ENCODE measurements around the gene YPEL1.

Gene YPEL1

DNA sequence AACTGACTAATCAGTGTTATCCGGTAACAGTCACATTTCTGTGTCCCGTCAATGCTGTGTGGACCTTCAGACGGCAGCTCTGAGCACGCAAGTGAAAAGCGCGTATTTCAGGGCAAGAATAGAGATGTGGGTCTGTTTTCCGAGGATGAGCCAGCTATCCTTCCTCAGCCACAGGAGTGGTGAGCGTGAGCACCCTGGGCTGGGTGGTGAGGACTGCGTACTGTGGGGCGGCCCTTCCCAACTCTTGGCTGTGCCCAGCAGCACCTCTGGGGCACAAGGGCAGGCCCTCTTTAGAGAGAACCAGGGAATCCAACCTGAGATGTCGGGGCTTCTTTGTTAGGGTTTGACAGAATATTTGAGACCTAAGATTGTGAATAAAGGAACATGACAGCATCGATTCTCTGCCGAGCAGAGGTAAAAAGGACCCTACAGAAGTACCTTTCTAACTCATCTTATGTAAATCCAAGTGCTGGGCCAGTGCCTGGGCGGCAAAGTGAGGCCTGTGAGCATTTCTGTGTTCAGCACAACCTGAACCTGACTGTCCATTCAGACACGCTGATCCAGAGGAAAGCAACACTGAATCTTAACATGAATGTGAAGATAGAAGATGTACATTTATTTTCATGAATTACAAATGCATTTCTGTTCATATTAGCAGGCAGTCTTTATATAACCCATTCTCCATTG is 26.5 kb upstream of the YPEL1 start:
- Histone ChIP-seq H3K27me3 (ENCODE audit: control insufficient read depth, insufficient read depth, low read length) (no peaks in the 10 kb centered on the region), H3K4me1 (ENCODE audit: control insufficient read depth, low read depth, low read length) (no peaks in the 10 kb centered on the region), H3K27ac (ENCODE audit: low read length) (no peak overlapping the region), H3K9ac (ENCODE audit: low read length) (no peak overlapping the region), H3K9me3 (ENCODE audit: control insufficient read depth, low read depth, low read length) (no peaks in the 10 kb centered on the region), H3K4me3 (ENCODE audit: low read length) (no peak overlapping the region), H3K36me3 (ENCODE audit: control insufficient read depth, low read depth, low read length) (peaks cover 60% of the 10 kb centered on the region)

DNA sequence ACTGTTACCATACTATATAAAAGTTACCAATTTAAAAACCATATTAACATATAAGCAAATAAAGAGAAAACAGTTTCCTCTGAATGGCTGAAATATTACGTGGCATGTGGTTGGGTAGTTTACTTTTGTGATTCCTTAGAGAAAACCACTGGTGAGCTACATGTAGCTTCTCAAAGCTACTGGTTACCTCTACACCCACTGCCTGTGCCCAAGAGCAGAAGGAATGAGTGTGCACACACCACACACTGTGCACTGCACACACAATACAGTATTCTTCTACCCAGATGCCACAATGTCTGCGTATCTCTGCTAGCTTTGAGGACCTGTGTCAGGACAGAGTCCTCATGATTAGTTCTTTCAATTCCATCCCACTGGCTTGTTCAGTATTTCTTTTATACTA is 25.5 kb upstream of the YPEL1 start:
- Histone ChIP-seq H3K27ac (ENCODE audit: low read length) (no peak overlapping the region), H3K36me3 (ENCODE audit: control insufficient read depth, low read depth, low read length) (peaks cover 50% of the 10 kb centered on the region), H3K4me3 (ENCODE audit: low read length) (no peak overlapping the region), H3K9me3 (ENCODE audit: control insufficient read depth, low read depth, low read length) (no peaks in the 10 kb centered on the region), H3K4me1 (ENCODE audit: control insufficient read depth, low read depth, low read length) (no peaks in the 10 kb centered on the region), H3K27me3 (ENCODE audit: control insufficient read depth, insufficient read depth, low read length) (no peaks in the 10 kb centered on the region), H3K9ac (ENCODE audit: low read length) (no peak overlapping the region)

DNA sequence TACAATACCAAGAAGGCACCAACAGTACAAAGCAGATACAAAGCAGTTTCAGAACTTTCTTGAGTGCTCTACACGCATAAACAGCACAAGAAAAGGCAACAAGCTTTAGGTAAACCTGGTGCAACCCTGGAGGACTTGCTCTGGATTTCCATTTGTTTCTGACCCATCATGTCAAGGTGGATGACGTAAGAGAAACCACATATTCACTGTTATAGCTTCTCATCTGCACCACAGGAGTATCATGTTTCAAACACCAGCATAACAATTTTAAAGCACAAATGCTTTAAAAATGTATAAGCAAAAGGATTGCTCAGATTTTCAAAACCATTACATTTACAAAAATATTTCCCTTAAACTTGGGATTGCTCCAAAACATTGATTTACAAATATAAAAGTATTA is 25.0 kb upstream of the YPEL1 start:
- Histone ChIP-seq H3K9me3 (ENCODE audit: control insufficient read depth, low read depth, low read length) (no peaks in the 10 kb centered on the region), H3K4me3 (ENCODE audit: low read length) (no peak overlapping the region), H3K27me3 (ENCODE audit: control insufficient read depth, insufficient read depth, low read length) (no peaks in the 10 kb centered on the region), H3K27ac (ENCODE audit: low read length) (no peak overlapping the region), H3K4me1 (ENCODE audit: control insufficient read depth, low read depth, low read length) (no peaks in the 10 kb centered on the region), H3K36me3 (ENCODE audit: control insufficient read depth, low read depth, low read length) (peaks cover 46% of the 10 kb centered on the region), H3K9ac (ENCODE audit: low read length) (no peak overlapping the region)

DNA sequence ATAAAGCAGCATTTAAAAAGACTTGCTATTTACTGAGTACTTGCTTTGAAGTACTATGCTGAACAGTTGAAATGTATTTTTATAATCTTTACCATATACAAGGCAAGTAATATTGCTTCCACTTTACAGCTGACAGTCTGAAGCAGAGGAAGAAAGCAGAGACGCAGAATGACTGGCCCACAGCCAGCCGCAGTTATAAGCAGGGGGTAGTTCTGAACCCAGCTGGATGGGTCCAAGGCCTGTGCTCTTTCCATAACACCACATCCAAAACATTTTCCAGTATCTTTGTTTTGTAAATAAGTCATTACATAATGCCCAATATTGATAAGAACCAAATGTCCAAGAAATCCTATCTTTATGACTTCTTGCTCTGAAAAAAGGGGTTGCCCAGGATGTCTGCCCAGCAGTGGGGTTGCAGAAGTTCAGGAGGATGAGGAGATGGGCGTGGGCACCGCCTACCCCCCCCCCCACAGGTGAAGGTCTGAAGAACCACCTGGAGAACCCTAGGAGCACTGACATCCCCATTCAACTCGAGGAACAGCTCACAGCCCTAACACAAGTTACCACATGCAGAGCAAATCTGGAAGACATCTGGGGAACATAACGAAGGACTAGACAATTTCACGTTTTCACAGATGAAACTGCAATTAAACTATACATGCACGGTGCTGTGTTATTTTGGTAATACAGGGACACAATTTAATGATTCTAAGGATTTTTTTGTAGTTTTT is 24.2 kb upstream of the YPEL1 start:
- no peak overlapping the region for H3K27ac ChIP-seq (ENCODE audit: low read length)
- no peaks in the 10 kb centered on the region for H3K27me3 ChIP-seq (ENCODE audit: control insufficient read depth, insufficient read depth, low read length)
- no peaks in the 10 kb centered on the region for H3K9me3 ChIP-seq (ENCODE audit: control insufficient read depth, low read depth, low read length)
- H3K9ac ChIP-seq (ENCODE audit: low read length): no peak overlapping the region
- H3K4me3 ChIP-seq (ENCODE audit: low read length): no peak overlapping the region
- H3K36me3 ChIP-seq (ENCODE audit: control insufficient read depth, low read depth, low read length): peaks cover 37% of the 10 kb centered on the region
- H3K4me1 ChIP-seq (ENCODE audit: control insufficient read depth, low read depth, low read length): no peaks in the 10 kb centered on the region

DNA sequence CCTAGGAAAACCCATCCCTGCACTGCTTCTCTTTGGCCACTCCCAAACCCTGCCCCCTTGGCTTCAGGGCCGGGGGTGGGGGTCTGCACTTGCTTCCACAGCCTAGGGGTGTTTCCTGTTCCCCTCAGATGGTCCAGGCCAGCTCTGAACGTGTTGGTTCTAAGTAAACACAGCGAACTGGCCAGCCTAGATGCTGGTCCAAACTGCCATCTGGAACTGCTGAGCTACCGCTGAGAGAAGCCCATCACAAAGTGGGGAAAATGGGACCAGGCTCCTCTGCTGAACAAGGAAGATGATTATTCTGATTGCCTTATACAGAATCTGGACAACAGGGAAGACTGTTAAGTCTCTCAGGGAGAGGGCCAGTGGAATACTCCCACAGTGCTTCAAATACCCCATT is 23.5 kb upstream of the YPEL1 start:
- no peak overlapping the region for H3K4me3 ChIP-seq (ENCODE audit: low read length)
- no peaks in the 10 kb centered on the region for H3K27me3 ChIP-seq (ENCODE audit: control insufficient read depth, insufficient read depth, low read length)
- H3K9ac ChIP-seq (ENCODE audit: low read length): no peak overlapping the region
- H3K4me1 ChIP-seq (ENCODE audit: control insufficient read depth, low read depth, low read length): no peaks in the 10 kb centered on the region
- H3K9me3 ChIP-seq (ENCODE audit: control insufficient read depth, low read depth, low read length): no peaks in the 10 kb centered on the region
- H3K36me3 ChIP-seq (ENCODE audit: control insufficient read depth, low read depth, low read length): peaks cover 30% of the 10 kb centered on the region
- H3K27ac ChIP-seq (ENCODE audit: low read length): no peak overlapping the region

DNA sequence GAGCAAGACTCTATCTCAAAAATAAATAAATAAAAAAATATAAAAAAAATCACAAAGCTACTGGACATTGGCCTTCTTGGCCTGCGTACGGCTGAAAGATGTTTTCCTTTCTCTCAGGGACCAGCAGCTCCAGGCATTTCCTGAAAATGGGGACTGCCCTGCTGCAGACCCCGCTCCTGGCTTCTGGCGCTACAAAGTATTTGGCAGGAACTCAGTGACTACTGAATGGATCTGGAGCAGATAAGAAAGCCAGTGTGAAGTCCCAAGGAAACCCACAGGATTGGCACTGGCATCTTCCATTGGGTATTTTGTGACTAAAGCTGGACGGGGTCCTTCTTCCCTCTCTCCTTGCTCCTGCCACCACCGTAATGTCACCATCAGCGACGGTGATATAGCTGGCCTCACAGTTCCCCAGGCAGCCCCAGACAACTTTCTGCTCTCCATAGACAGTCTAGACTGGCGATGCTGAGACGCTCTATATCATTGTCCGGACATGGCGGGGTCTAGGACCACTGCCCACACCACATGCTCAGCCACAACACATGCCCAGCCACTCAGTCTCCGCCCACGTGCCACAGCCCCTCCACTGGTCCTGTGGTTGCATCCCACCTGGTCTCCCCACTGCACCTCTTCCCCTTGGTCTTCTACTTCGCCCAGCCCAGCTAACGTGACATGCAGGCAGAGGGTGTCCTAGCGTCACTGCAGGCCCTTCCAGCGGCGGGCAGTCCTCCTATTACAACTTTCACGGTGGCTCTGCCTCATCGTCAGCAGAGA is 22.7 kb upstream of the YPEL1 start:
- no peaks in the 10 kb centered on the region for H3K9me3 ChIP-seq (ENCODE audit: control insufficient read depth, low read depth, low read length)
- no peaks in the 10 kb centered on the region for H3K4me1 ChIP-seq (ENCODE audit: control insufficient read depth, low read depth, low read length)
- no peak overlapping the region for H3K27ac ChIP-seq (ENCODE audit: low read length)
- H3K9ac ChIP-seq (ENCODE audit: low read length): no peak overlapping the region
- peaks cover 22% of the 10 kb centered on the region for H3K36me3 ChIP-seq (ENCODE audit: control insufficient read depth, low read depth, low read length)
- H3K27me3 ChIP-seq (ENCODE audit: control insufficient read depth, insufficient read depth, low read length): no peaks in the 10 kb centered on the region
- H3K4me3 ChIP-seq (ENCODE audit: low read length): no peak overlapping the region

DNA sequence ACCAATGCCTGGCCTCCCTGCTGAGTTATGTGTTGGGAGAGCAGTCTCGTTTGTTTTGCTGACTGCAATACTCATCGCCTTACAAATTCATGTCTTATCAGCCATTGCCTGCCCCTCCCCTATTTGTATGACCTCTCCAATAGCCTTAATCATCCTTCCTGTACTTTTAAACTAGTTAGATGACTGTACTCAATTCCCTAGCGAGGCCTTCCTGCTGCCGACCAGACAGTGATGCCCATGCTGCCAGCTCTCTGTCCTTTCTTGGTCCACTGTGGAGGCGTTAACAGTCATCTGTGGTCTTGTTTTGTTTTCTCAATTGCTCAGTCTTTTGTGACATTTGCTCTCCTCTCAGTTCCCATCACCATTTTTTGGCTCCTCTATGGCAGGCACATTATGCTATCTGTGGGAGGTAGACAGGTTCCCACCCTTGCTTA is 20.3 kb upstream of the YPEL1 start:
- no peaks in the 10 kb centered on the region for H3K36me3 ChIP-seq (ENCODE audit: control insufficient read depth, low read depth, low read length)
- H3K27me3 ChIP-seq (ENCODE audit: control insufficient read depth, insufficient read depth, low read length): no peaks in the 10 kb centered on the region
- H3K9ac ChIP-seq (ENCODE audit: low read length): no peak overlapping the region
- H3K27ac ChIP-seq (ENCODE audit: low read length): no peak overlapping the region
- no peak overlapping the region for H3K4me3 ChIP-seq (ENCODE audit: low read length)
- H3K9me3 ChIP-seq (ENCODE audit: control insufficient read depth, low read depth, low read length): no peaks in the 10 kb centered on the region
- H3K4me1 ChIP-seq (ENCODE audit: control insufficient read depth, low read depth, low read length): no peaks in the 10 kb centered on the region

DNA sequence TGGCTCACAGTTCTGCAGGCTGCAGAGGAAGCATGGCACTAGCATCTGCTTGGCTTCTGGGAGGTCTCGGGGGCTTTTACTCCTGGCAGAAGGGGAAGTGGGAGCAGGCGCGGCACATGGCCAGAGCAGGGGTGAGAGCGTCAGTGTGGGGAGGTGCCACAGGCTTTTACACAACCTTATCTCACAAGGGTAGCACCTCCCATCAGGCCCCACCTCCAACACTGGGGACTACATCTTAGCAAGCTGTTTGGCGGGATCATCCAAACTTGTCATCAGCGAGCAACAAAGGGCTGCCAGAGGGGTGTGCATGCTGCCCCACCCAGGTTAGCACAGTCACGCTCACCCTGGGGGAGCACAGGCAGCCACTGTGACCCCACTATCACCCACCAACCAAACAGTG is 18.9 kb upstream of the YPEL1 start:
- Histone ChIP-seq H3K36me3 (ENCODE audit: control insufficient read depth, low read depth, low read length) (no peaks in the 10 kb centered on the region), H3K9ac (ENCODE audit: low read length) (no peak overlapping the region), H3K27me3 (ENCODE audit: control insufficient read depth, insufficient read depth, low read length) (no peaks in the 10 kb centered on the region), H3K4me1 (ENCODE audit: control insufficient read depth, low read depth, low read length) (no peaks in the 10 kb centered on the region), H3K4me3 (ENCODE audit: low read length) (no peak overlapping the region), H3K9me3 (ENCODE audit: control insufficient read depth, low read depth, low read length) (no peaks in the 10 kb centered on the region), H3K27ac (ENCODE audit: low read length) (no peak overlapping the region)

DNA sequence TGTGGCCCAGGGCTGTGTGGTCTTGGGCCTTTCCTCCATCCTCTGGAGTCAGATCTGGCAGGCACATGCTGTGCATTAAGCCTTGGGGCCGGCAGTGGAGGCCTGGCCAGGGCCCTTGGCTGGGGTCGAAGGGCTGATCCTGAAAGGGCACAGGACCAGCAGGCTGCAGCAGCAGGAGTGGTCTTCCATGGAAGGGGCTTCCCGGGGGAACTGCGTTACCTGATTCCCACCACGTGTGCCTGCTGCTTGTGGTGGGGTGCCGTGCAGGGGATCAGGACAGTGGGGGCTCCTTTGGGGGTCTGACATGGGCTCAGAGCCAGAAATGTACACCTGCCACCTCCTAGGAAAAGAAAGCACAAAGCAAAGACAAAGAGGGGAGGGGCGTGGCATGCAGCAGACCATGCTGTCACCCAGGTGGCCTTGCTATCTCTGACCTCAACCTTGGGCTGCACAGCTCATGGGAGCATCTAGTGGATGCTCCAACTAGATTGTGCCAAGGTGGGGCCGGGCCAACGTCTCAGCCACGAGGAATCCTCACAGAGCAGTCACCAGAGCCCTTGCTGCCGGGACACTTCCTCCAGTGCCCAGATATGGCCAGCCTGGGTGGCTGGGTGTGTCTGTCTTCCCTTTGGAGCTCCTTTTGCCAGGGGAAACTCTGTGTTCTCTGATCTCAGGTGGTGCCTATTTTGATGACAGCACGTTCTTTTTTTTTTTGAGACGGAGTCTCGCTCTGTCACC is 17.9 kb upstream of the YPEL1 start:
- H3K36me3 ChIP-seq (ENCODE audit: control insufficient read depth, low read depth, low read length): no peaks in the 10 kb centered on the region
- no peaks in the 10 kb centered on the region for H3K4me1 ChIP-seq (ENCODE audit: control insufficient read depth, low read depth, low read length)
- H3K4me3 ChIP-seq (ENCODE audit: low read length): no peak overlapping the region
- no peaks in the 10 kb centered on the region for H3K27me3 ChIP-seq (ENCODE audit: control insufficient read depth, insufficient read depth, low read length)
- H3K27ac ChIP-seq (ENCODE audit: low read length): no peak overlapping the region
- H3K9me3 ChIP-seq (ENCODE audit: control insufficient read depth, low read depth, low read length): no peaks in the 10 kb centered on the region
- H3K9ac ChIP-seq (ENCODE audit: low read length): no peak overlapping the region

DNA sequence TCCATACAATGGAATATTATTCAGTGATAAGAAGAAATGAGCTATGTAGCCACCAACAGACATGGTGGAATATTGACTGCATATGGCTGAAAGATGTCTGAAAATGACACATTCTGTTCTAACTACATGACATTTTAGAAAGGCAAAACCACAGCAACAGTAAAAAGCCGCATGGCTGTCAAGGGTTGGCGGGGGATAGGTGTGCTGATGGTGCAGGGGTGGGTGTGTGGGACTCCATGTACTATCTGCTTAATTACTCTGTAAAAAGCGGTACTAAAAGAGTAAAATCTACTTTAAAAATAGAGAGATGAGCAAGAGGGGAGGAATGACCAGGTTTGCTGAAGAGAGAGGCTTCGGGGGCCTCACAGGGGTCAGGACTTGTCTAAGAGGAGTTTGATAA is 16.7 kb upstream of the YPEL1 start:
- no peaks in the 10 kb centered on the region for H3K9me3 ChIP-seq (ENCODE audit: control insufficient read depth, low read depth, low read length)
- no peaks in the 10 kb centered on the region for H3K4me1 ChIP-seq (ENCODE audit: control insufficient read depth, low read depth, low read length)
- no peak overlapping the region for H3K4me3 ChIP-seq (ENCODE audit: low read length)
- H3K27me3 ChIP-seq (ENCODE audit: control insufficient read depth, insufficient read depth, low read length): no peaks in the 10 kb centered on the region
- H3K36me3 ChIP-seq (ENCODE audit: control insufficient read depth, low read depth, low read length): no peaks in the 10 kb centered on the region
- H3K27ac ChIP-seq (ENCODE audit: low read length): no peak overlapping the region
- H3K9ac ChIP-seq (ENCODE audit: low read length): no peak overlapping the region

DNA sequence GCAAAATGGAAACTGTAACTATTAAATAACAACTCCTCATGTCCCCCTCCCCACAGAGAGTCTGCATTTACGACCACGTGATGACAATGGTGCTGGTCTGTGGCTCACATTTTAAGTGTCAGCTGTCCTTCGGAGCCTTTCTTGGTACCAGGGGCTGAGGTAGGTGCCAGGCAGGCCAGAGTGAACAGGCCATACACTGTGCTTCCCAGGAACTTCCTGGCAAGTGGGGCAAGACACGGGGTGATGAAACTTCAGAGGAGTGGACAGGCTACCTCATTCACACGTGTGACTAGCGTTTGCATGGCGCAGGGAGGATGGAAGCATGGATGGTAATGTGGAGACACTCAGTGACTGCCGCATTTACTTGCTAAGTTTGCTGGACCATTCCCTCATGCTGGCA is 10.4 kb upstream of the YPEL1 start:
- Histone ChIP-seq H3K9me3 (ENCODE audit: control insufficient read depth, low read depth, low read length) (no peaks in the 10 kb centered on the region), H3K4me3 (ENCODE audit: low read length) (no peak overlapping the region)

More for the DNA sequence above, 10.4 kb upstream of the YPEL1 start:
- Histone ChIP-seq H3K27ac (ENCODE audit: low read length) (no peak overlapping the region), H3K9ac (ENCODE audit: low read length) (no peak overlapping the region), H3K36me3 (ENCODE audit: control insufficient read depth, low read depth, low read length) (no peaks in the 10 kb centered on the region), H3K4me1 (ENCODE audit: control insufficient read depth, low read depth, low read length) (no peaks in the 10 kb centered on the region), H3K27me3 (ENCODE audit: control insufficient read depth, insufficient read depth, low read length) (no peaks in the 10 kb centered on the region)

Measured in iPS-18a (cell line).